IPS-15b (cell line): ENCODE results near the gene RGS1.

Experiments
- H3K27me3 ChIP-seq: one replicate; pipeline ENCODE4 v1.6.1; 2013; ENCODE audit warnings: low read length; ENCODE audit not compliant: control insufficient read depth, insufficient read depth
- H3K36me3 ChIP-seq: one replicate; pipeline ENCODE4 v1.6.1; 2013; ENCODE audit warnings: low read length; ENCODE audit not compliant: control insufficient read depth, insufficient read depth
- H3K4me1 ChIP-seq: one replicate; pipeline ENCODE4 v1.6.1; 2013; ENCODE audit warnings: mild to moderate bottlenecking, low read length; ENCODE audit not compliant: control insufficient read depth, insufficient read depth
- H3K4me3 ChIP-seq: one replicate; pipeline ENCODE4 v1.5.1; 2013; ENCODE audit warnings: low read depth, low read length
- H3K9ac ChIP-seq: one replicate; pipeline ENCODE4 v1.6.1; 2013; ENCODE audit warnings: low read depth, mild to moderate bottlenecking, low read length
- H3K9me3 ChIP-seq: one replicate; pipeline ENCODE4 v1.6.1; 2013; ENCODE audit warnings: mild to moderate bottlenecking, low read length; ENCODE audit not compliant: control insufficient read depth, insufficient read depth

The RGS1 gene

DNA sequence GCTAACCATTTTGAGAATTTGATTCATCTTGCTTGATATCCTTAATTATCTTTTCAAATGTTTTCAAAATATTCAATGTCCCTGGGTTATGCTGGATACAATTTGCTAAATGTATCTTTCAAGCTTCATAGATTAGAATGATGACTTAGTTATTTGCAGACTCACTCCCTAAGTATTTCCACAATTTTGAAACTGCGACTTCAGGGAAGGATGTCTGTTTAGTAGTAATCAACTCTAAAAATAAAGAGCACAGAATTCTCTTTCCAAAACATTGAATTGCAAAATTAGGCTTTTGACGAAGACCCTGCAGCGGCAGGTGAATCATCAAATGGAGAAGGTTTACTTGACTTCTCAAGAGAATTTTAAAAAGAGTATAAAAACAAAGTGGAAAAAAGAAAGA, 14.2 kb downstream of the RGS1 start:
- H3K4me3 ChIP-seq, result no peak overlapping the region
- no peaks in the 10 kb centered on the region for H3K36me3 ChIP-seq
- no peaks in the 10 kb centered on the region for H3K9me3 ChIP-seq
- no peaks in the 10 kb centered on the region for H3K4me1 ChIP-seq
- no peak overlapping the region for H3K9ac ChIP-seq
- no peaks in the 10 kb centered on the region for H3K27me3 ChIP-seq

DNA sequence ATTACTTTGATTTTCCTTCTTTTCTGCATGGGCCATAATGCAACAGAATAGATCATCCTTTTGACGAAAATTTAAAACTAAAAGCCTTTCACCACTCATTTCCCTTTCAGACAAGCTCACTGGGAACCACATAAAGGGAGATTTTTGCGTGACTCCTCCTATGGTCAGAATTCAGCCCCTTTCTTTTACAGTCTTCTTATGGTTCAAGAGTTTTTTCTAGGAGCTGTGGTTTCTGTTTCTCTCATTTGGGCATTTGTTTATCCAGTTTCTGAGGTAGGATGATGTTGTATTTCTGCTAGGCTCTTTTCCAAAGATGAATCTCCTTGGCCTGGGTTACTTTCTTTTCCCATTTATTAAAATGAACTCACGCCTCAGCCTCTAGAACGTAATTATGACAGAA, 16.9 kb downstream of the RGS1 start:
- Histone ChIP-seq H3K27me3 (no peaks in the 10 kb centered on the region), H3K36me3 (no peaks in the 10 kb centered on the region), H3K4me1 (no peaks in the 10 kb centered on the region), H3K9ac (no peak overlapping the region), H3K4me3 (no peak overlapping the region), H3K9me3 (no peaks in the 10 kb centered on the region)

DNA sequence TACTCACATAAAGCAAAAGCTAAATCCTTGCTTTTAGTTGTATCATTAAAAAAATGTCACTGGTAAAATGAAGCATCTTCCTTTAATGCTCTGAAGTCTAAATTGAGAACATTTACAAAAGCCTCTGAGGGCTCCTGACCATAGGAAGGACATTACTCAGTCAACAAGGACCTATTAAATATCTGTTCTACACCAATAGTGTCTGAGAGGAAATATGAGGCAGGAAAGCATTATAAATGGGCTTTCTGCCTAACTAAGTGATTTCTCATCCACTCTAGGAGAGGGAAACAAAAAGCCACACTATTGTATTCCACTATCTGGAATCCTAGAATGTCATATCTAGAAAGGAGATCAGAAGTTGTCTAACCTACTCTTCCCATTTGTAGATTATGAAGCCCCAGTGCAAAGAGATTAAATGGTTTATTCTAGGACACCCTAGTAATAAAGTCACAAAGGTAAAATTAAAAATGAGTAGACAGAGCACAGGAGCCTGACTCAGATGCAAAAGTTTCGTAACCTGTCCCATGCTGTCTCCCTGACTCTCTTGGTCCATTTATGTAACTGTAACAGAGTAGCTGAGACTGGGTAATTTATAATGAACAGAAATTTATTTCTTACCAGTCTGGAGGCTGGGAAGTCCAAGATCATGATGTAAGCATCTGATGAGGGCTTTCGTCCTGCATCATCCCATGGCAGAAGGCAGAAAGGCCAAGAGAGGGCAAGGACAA, 17.6 kb downstream of the RGS1 start:
- H3K9ac ChIP-seq, result no peak overlapping the region
- no peaks in the 10 kb centered on the region for H3K36me3 ChIP-seq
- H3K4me1 ChIP-seq, result no peaks in the 10 kb centered on the region

DNA sequence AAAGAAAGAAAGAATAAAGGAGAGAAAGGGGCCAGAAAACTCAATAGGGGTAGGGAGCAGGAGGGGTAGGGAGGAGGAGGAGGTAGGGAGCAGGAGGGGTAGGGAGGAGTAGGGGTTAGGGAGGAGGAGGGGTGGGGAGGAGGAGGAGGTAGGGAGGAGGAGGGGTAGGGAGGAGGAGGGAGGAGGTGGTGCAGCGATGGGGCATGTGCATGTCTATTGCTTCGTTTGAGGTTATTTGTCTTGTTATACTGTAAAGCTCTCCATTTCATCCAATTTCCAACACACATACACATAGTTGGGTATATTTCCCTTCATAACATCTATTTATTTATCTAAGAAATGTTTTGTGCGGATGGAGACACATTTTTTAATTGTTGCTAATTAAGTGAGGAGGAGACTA, 19.7 kb downstream of the RGS1 start:
- H3K36me3 ChIP-seq, result no peaks in the 10 kb centered on the region
- H3K9me3 ChIP-seq, result no peaks in the 10 kb centered on the region
- H3K4me1 ChIP-seq, result no peaks in the 10 kb centered on the region
- H3K4me3 ChIP-seq, result no peak overlapping the region
- no peak overlapping the region for H3K9ac ChIP-seq
- no peaks in the 10 kb centered on the region for H3K27me3 ChIP-seq

More for the DNA sequence above, 17.6 kb downstream of the RGS1 start:
- Histone ChIP-seq H3K9me3 (no peaks in the 10 kb centered on the region), H3K27me3 (no peaks in the 10 kb centered on the region), H3K4me3 (no peak overlapping the region)

DNA sequence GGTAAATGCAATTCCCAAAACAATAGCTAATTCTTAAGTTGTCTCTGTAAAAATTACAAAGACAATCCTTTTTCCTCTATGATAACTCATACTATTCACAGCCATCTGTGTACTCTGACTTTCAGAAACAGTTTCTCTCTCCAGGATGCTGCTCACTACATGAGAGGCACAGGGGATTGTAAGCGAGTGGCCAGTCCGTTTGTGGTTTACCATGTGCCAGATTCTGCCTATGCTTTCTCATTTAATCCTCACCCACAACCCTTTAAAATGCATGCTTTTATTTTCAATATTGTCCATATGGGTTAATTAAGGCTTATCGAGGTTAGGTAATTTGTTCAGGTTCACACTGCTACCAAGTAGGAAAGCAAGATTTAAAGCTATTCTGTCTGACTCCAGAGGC, 23.0 kb downstream of the RGS1 start:
- H3K4me1 ChIP-seq, result no peaks in the 10 kb centered on the region
- H3K27me3 ChIP-seq, result no peaks in the 10 kb centered on the region
- H3K4me3 ChIP-seq, result no peak overlapping the region
- no peaks in the 10 kb centered on the region for H3K36me3 ChIP-seq
- H3K9ac ChIP-seq, result no peak overlapping the region
- H3K9me3 ChIP-seq, result no peaks in the 10 kb centered on the region

DNA sequence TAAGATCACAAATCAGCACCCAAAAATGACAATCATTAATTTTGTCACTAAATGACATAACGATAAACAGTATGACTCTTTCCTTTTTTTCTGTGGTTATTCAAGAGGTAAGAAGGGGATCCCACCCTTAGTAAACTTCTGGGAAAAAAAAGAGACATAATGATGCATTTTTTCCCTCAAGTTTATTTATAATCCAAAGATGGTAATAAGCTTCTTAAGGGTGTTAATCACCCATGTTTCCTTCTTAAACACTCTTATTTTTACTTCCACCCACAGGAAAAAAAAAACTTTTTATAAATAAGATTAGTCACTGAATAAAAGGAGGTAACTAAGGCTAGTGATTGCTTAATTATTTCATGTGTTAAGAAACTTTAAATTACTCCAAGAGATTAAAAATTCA, 24.7 kb downstream of the RGS1 start:
- Histone ChIP-seq H3K9me3 (no peaks in the 10 kb centered on the region), H3K27me3 (no peaks in the 10 kb centered on the region), H3K9ac (no peak overlapping the region), H3K4me3 (no peak overlapping the region), H3K4me1 (no peaks in the 10 kb centered on the region), H3K36me3 (no peaks in the 10 kb centered on the region)

DNA sequence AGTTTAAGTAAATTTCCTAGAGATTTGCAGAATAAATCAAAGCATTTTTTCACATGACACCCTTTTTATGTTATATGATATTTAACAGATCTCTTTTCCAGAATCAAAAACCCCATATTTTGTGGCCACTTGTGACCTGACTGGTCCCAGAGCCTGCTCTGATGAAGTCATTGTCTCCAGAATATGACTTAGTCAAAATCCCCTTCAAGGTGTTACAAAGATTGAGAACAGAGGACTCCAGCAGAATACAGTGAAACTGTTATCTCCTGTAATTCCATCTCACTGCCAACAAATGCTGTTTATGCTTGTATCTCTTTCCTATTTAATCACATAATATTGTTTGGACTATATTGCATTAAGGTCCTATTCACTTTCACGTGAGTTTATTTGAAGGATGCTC, 25.6 kb downstream of the RGS1 start:
- Histone ChIP-seq H3K9me3 (no peaks in the 10 kb centered on the region), H3K27me3 (no peaks in the 10 kb centered on the region), H3K4me3 (no peak overlapping the region), H3K36me3 (no peaks in the 10 kb centered on the region), H3K9ac (no peak overlapping the region), H3K4me1 (no peaks in the 10 kb centered on the region)

DNA sequence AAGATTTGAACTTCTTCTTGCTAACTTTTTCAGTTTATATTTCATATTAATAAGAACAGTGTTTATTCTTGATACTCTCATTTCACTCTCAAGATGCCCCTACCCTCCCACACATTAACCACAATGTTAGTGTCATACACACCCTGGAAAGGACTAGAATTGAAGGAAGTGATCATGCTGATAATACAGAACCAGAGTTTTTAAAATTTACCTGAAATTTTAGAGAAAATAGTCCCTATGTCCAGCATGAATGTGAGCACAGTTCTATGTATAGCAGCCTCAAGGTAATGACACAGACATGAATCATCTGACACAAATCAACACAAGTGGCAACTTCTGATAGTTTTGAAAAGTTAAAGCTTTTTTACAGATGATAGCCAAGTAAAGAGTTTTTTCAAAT, 26.0 kb downstream of the RGS1 start:
- H3K4me1 ChIP-seq, result no peaks in the 10 kb centered on the region
- H3K4me3 ChIP-seq, result no peak overlapping the region
- no peak overlapping the region for H3K9ac ChIP-seq
- H3K27me3 ChIP-seq, result no peaks in the 10 kb centered on the region
- H3K9me3 ChIP-seq, result no peaks in the 10 kb centered on the region
- H3K36me3 ChIP-seq, result no peaks in the 10 kb centered on the region

DNA sequence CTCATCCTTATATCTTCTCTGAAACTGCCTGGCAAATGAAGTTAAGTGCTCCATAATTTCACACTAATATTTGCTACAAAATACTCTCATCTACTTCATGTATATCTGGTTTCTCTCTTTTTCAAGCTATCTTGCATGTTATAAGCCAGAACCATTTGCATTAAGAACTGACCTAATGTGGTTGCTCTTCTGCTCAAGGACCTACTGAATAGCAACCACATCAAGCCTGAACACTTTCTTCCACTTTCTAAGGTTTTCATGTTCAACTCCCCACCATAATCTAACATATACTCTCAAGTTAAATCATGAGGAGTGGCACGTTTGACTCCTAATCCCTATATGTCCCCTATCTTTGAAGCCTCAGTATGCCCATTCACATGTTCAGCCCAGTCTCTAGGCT, 27.2 kb downstream of the RGS1 start:
- H3K4me1 ChIP-seq, result no peaks in the 10 kb centered on the region
- H3K36me3 ChIP-seq, result no peaks in the 10 kb centered on the region
- H3K4me3 ChIP-seq, result no peak overlapping the region
- H3K9ac ChIP-seq, result no peak overlapping the region
- no peaks in the 10 kb centered on the region for H3K27me3 ChIP-seq
- no peaks in the 10 kb centered on the region for H3K9me3 ChIP-seq

DNA sequence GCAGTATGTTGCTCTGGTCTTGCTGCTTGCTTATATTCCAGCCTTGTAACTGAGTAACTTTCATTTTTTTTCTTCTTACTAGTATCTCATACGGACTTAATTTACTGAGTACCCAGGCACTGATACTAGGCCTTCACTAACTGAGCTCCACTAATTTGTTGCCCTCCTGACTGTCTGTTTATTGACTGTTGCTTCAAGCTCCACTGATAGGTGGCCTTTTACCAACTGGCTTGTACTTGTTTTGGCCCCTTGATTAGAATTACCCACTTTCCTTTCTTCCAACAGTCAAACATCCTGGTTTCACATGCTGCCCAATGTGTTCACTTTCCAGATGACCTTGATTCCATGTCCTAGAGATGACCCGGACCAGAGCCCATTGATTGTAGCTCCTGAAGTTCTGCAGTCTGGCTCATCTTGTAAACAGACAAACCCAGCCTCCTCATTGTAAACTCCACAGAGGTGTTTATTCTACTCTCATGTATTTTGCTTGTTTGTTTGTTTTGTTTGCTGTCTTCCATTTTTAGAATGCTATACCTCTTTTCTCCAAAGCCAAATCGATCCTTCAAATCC, 27.7 kb downstream of the RGS1 start:
- H3K27me3 ChIP-seq, result no peaks in the 10 kb centered on the region
- no peak overlapping the region for H3K9ac ChIP-seq
- no peaks in the 10 kb centered on the region for H3K4me1 ChIP-seq
- H3K36me3 ChIP-seq, result no peaks in the 10 kb centered on the region
- H3K9me3 ChIP-seq, result no peaks in the 10 kb centered on the region
- no peak overlapping the region for H3K4me3 ChIP-seq

DNA sequence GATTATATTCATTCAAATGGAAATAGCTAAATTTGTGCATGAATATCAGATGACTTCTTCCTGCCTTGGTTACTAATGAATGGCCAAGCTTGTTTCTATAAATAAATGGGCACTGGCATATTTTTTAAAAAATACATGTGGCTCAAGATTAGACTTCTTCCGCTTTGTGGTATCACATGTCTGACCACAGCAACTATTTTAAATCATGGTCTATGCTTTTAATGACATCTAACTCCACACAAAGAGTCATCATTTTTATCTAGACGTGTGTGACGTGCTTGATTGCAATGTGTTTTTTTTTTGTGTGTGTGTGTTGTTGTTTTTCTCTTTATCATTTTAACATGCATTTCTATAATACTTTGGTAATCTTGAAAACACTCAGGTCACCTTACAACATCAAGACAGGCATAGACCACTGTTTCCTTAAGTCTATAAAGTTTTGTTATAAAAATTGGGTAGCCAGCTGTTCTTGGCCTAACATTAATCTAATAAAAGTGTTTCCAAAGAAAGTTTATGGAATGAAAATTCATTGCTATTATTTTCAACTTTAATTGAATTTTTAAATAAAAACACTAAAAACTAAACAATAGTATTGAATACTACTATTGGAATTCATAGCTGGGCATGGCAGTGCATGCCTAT, 29.5 kb downstream of the RGS1 start:
- H3K27me3 ChIP-seq, result no peaks in the 10 kb centered on the region
- H3K36me3 ChIP-seq, result no peaks in the 10 kb centered on the region
- H3K9ac ChIP-seq, result no peak overlapping the region
- H3K9me3 ChIP-seq, result no peaks in the 10 kb centered on the region
- no peaks in the 10 kb centered on the region for H3K4me1 ChIP-seq
- H3K4me3 ChIP-seq, result no peak overlapping the region

DNA sequence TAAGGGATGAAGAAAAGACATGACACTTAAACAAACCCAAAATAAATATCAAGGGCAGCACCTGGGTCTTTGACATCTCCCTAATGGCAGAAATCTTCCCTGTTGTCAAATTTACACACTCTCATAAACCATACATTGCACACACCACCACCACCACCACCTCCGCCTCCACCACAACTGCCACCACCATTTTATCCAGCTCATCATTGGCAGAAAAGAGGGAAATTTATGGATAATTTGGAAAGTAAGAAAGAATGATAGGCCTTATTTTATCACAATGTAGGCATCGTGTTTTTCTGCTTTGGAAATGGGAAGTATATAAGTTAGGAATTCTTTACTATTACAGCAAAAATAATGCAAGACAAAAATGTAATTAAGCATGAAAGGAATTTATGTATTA, 33.1 kb downstream of the RGS1 start:
- H3K4me3 ChIP-seq, result no peak overlapping the region
- no peaks in the 10 kb centered on the region for H3K36me3 ChIP-seq
- H3K27me3 ChIP-seq, result no peaks in the 10 kb centered on the region
- H3K9me3 ChIP-seq, result no peaks in the 10 kb centered on the region
- no peaks in the 10 kb centered on the region for H3K4me1 ChIP-seq
- H3K9ac ChIP-seq, result no peak overlapping the region
